ENCODE measurements around the gene ZNF337.

DNA sequence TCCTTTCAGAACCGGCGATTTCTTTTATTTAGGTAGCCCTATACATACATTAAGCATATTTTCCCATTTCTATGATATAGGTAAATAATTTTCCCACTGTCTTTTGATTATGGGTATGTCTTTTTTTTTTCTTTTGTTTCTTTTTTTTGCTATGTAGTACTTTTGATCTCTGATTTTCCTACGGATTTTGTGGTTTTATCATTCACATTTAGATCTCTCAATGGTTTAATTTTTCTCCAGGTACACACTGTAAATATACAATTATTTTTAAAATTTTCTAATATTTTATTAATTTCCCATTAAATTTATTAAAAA is 436 bp upstream of the ZNF337 start:
- TF ChIP-seq, protein P1, sequence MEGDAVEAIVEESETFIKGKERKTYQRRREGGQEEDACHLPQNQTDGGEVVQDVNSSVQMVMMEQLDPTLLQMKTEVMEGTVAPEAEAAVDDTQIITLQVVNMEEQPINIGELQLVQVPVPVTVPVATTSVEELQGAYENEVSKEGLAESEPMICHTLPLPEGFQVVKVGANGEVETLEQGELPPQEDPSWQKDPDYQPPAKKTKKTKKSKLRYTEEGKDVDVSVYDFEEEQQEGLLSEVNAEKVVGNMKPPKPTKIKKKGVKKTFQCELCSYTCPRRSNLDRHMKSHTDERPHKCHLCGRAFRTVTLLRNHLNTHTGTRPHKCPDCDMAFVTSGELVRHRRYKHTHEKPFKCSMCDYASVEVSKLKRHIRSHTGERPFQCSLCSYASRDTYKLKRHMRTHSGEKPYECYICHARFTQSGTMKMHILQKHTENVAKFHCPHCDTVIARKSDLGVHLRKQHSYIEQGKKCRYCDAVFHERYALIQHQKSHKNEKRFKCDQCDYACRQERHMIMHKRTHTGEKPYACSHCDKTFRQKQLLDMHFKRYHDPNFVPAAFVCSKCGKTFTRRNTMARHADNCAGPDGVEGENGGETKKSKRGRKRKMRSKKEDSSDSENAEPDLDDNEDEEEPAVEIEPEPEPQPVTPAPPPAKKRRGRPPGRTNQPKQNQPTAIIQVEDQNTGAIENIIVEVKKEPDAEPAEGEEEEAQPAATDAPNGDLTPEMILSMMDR (IDR thresholded peaks at IDR 0.05) = no peak
- TF ChIP-seq POLR2A (IDR thresholded peaks at IDR 0.05) (no peak), EP300 (IDR thresholded peaks at IDR 0.05) (no peak)

Measured in tibial nerve (tissue), 4 donors.